ENCODE results near the gene RENBP.
A peak's percentile ranks its signal among the peaks of the same experiment; 100 is the strongest.

RENBP gene

GRCh38 chrX:153889123-153889522 lies 55.3 kb downstream of the RENBP start:
- no peak for DNase-seq (ENCODE audit: low read depth, low spot score)

DNA sequence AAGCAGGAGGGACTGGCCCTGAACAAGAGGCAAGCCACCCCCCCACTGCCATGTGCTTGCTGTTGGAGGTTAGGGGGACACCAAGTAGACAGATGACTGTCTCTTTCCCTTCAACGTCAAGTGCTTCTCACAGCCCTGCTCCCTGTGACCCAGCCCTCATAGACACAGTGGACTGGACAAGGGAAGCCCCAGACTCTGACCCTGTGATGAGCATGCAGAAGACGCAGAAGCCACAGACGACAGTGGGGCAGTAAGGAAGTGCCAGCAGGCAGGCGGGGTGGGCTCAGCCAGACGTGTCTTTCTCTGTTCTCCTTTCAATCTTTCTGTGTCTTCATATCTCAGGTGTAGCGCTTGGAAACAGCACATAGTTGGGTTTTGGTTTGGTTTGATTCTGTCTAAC lies 56.1 kb downstream of the RENBP start:
- DNase-seq (ENCODE audit: low read depth, low spot score), result no peak

GRCh38 chrX:153887385-153887784 lies 57.1 kb downstream of the RENBP start:
- DNase-seq (ENCODE audit: low read depth, low spot score), result no peak

- DNase-seq (ENCODE audit: low read depth, low spot score), result no peak
These were observed 57.5 kb downstream of the RENBP start for GRCh38 chrX:153886915-153887314.

DNA sequence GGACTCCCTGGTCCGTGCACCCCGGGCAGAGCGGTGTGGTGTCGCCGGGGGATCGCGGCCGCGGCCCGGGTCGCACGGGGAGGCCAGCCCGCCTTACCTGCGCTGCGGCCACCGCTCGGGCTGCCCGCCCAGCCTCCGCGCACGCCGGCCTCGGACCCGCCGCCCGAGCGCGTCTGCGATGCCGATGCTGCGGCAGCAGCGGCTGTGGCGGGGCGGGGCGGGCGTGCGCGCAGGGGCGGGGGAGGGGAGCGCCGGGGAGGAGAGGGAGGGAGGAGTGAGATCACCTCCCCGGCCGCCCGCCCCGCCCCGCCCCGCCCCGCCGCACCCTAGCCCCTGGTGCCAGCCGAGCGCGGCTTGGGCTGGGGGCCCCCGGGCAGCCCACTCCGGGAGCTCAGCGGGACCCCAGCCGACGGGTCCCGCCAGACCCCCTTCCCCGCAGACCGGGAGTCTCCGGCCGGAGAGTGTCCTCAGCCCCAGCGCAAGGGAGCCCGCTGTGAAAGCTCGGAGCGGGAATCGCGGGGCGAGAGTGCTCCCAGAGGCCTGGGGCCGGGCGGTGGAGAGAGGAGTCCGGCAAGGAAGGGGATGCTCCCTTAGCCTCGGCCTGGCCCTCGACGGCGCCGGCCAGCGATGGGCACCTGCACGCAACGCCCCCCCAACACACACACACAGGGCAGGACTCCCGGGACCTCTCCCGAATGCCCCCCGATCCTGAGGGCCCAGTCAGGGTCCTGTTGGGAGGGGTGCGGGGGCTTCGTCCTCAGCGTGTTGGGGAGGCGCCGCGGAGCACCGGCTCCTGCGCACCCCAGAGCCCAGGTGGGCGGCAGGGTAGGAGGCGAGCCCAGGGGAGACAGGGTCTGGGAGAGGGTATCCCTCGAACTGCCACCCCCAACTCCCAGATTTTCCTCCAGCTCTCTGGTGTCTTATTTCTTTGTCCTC lies 58.2 kb downstream of the RENBP start, which contains the start of gene L1CAM:
TSS of gene L1CAM (minus strand) at position 206 of the 936 bp plus-strand sequence. CDS start 10,337 bp downstream, outside the sequence.
- DNase-seq (ENCODE audit: low read depth, low spot score), result peak; percentile 14
